ENCODE results near the gene S100A6. TPM values are rescaled to one million over a fixed set of nuclear protein-coding genes. Genes with fewer than 3 reads are reported as not detected.

S100A6 gene
- polyA plus RNA-seq, 2 of the 4 experiments (the other 2 are of a cell fraction), result 898 to 3,552 TPM

DNA sequence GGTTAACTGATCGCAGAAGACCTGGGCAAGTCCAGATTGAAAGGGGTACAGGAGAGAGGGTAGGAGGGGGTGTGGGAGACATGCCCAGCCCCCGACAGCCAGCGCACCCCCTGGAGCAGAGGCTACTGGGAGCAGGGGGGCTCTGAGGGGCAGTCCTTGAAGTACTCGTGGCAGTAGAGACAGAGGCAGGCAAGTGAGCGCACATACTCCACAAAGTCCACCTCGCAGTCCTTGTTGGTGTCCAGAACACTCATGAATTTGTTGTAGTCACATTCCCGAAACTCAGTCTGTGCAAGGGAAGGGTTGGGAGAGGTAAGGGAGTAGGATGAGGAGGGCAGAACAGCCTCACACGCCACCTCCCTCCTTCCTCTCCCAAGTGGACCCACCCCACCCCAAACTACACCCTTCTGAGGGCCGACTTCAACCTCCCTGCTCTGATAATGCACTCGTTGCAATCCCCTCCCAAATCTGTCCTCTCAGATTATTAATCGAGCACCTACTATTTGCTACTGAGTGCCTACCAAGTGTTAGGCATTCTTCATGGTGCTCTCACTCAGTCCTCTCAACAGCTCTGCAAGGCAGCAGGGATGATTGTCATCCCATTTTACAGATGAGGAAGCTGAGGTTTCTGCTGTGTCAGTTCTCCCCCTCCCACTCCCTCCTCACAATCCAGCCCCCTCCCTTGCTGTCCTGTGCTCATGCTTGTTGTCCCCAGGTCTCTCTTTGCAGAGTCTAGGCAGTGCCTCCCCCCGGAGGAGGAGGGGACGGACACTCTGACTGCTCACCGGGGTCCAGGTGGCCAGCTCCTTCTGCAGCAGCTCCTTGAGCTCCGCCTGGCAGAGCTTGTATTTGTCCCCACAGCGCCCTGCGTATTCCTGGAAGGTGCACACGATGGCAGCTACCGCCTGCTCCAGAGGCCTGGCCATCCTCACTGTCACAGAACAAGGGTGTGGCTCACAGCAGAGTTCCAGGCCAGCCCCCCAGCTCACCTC, 12.1 kb upstream of the S100A6 start:
- no peak overlapping the region for H3K4me3 ChIP-seq
- H3K27ac ChIP-seq, result peak overlapping the region; percentile 96 to 97
- ChIA-PET POLR2A (interaction anchor here (0.8 to 6.8 kb wide), 3 partner anchors 14 to 20 kb away, joined by 4 to 114 read pairs (median 9); partner anchors contain the start of genes S100A2 and S100A6), CTCF (interaction anchor here (0.6 to 16.2 kb wide), 6 partner anchors 14 to 195 kb away, joined by 3 to 141 read pairs (median 41); partner anchors contain the start of genes S100A2 and S100A6)
- peaks cover 84% of the 10 kb centered on the region for H3K4me1 ChIP-seq
- FAIRE-seq, result no peak
- H3K9me3 ChIP-seq, result no peaks in the 10 kb centered on the region
- ATAC-seq, result no peak
- 81% methylated on average over 18 of the region's 19 CpGs for WGBS (ENCODE audit: missing lambda C conversion rate)
- peak; percentile 35; the same call in 1 of the 2 replicates for TF ChIP-seq KDM1A (IDR thresholded peaks at IDR 0.05; ENCODE audit: low read depth)
- TF ChIP-seq, protein P1, sequence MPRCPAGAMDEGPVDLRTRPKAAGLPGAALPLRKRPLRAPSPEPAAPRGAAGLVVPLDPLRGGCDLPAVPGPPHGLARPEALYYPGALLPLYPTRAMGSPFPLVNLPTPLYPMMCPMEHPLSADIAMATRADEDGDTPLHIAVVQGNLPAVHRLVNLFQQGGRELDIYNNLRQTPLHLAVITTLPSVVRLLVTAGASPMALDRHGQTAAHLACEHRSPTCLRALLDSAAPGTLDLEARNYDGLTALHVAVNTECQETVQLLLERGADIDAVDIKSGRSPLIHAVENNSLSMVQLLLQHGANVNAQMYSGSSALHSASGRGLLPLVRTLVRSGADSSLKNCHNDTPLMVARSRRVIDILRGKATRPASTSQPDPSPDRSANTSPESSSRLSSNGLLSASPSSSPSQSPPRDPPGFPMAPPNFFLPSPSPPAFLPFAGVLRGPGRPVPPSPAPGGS (IDR thresholded peaks at IDR 0.05), result no peak
- H3K4me2 ChIP-seq, result peak overlapping the region; percentile 99
- DNase-seq (ENCODE audit: low read depth in 1 of 2, low spot score in 1 of 2), result no peak

DNA sequence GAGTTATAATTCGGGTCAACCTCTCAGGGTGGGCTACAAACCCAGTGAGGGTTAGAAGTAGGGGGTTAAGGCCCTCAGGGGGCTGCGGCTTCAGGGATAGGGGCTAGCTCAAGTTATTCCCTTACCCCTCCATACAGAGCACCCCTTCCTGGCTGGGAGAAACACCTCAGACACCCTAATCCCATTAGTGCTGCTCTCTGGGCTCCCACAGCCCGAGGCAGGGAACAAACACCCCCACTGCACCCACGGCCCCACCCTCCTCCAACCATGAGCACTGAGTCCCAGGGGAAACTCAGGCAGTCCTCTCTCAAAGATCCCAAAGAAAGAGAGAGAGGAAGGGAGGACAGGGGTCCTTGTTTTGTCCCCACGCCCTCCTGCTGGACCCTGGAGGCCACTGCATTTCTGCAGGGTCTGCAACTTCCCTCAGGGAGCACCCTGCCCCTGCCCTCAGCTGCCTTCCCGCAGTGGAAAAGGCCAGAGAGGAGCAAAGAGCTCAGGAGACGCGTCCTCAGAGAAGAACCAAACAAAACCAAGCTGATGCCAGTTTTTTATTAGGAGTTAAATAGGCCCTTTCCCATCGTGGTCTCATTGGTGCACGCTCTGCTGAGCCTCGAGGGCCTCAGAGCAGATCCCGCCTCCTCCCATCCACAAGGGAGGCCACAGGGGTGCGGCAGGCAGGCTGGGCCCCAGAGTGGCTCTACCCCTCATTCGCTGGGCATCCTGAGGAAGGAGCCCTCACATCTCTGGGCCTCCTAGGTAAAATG, 11.2 kb upstream of the S100A6 start:
- no peak overlapping the region for H3K4me3 ChIP-seq
- TF ChIP-seq, protein P2, sequence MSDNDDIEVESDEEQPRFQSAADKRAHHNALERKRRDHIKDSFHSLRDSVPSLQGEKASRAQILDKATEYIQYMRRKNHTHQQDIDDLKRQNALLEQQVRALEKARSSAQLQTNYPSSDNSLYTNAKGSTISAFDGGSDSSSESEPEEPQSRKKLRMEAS (IDR thresholded peaks at IDR 0.05), result peak; percentile 53; the same call in 1 of the 2 replicates
- TF ChIP-seq HDAC2 (IDR thresholded peaks at IDR 0.05) (no peak), CEBPB (IDR thresholded peaks at IDR 0.05) (no peak), MAFK (IDR thresholded peaks at IDR 0.05; ENCODE audit: partially characterized antibody) (peak; percentile 7), JUN (IDR thresholded peaks at IDR 0.05) (no peak)
- TF ChIP-seq, protein P1 (IDR thresholded peaks at IDR 0.05), result no peak
- TF ChIP-seq, protein P3, sequence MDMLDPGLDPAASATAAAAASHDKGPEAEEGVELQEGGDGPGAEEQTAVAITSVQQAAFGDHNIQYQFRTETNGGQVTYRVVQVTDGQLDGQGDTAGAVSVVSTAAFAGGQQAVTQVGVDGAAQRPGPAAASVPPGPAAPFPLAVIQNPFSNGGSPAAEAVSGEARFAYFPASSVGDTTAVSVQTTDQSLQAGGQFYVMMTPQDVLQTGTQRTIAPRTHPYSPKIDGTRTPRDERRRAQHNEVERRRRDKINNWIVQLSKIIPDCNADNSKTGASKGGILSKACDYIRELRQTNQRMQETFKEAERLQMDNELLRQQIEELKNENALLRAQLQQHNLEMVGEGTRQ (IDR thresholded peaks at IDR 0.05), result no peak

DNA sequence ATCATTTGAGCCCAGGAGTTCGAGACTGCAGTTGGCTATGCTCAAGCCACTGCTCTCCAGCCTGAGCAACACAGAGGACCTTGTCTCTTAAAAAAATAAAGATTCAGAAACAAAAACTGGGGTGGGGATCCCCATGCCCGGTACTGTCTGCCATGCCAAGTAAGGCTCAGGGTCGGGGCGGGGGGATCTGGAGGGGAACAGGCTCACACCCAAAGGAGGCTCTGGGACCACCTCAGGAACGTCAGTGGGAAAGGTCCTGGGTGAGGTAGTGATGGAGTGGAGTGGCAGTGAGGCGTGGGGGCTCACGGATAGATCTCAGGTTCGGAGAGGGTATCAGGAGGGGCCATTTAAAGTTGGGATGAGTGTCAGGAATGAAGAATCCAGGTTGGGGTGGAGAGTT, 10.6 kb upstream of the S100A6 start:
- Histone ChIP-seq H3K9me3 (no peaks in the 10 kb centered on the region), H3K4me2 (peak overlapping the region; percentile 99), H3K4me1 (peaks cover 91% of the 10 kb centered on the region), H3K4me3 (peak overlapping the region; percentile 62), H3K27ac (peak overlapping the region; percentile 96 to 97)
- TF ChIP-seq, protein P4, sequence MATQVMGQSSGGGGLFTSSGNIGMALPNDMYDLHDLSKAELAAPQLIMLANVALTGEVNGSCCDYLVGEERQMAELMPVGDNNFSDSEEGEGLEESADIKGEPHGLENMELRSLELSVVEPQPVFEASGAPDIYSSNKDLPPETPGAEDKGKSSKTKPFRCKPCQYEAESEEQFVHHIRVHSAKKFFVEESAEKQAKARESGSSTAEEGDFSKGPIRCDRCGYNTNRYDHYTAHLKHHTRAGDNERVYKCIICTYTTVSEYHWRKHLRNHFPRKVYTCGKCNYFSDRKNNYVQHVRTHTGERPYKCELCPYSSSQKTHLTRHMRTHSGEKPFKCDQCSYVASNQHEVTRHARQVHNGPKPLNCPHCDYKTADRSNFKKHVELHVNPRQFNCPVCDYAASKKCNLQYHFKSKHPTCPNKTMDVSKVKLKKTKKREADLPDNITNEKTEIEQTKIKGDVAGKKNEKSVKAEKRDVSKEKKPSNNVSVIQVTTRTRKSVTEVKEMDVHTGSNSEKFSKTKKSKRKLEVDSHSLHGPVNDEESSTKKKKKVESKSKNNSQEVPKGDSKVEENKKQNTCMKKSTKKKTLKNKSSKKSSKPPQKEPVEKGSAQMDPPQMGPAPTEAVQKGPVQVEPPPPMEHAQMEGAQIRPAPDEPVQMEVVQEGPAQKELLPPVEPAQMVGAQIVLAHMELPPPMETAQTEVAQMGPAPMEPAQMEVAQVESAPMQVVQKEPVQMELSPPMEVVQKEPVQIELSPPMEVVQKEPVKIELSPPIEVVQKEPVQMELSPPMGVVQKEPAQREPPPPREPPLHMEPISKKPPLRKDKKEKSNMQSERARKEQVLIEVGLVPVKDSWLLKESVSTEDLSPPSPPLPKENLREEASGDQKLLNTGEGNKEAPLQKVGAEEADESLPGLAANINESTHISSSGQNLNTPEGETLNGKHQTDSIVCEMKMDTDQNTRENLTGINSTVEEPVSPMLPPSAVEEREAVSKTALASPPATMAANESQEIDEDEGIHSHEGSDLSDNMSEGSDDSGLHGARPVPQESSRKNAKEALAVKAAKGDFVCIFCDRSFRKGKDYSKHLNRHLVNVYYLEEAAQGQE (IDR thresholded peaks at IDR 0.05), result no peak
- FAIRE-seq (no peak), DNase-seq (ENCODE audit: low read depth in 1 of 2, low spot score in 1 of 2) (no peak), ATAC-seq (no peak)
- WGBS (ENCODE audit: missing lambda C conversion rate), result 79% methylated on average over 7 of the region's 8 CpGs
- CTCF ChIA-PET, result interaction anchor here (1.0 to 16.2 kb wide), 6 partner anchors 9 to 35 kb away, joined by 3 to 141 read pairs (median 41); partner anchors contain the start of genes S100A2 and S100A6
- POLR2A ChIA-PET, result interaction anchor here (1.9 to 6.8 kb wide), 3 partner anchors 12 to 88 kb away, joined by 5 to 114 read pairs (median 10); partner anchors contain the start of genes CHTOP and S100A6

More for the DNA sequence above, 11.2 kb upstream of the S100A6 start:
- ChIA-PET CTCF (interaction anchor here (3.5 to 16.2 kb wide), 5 partner anchors 9 to 35 kb away, joined by 19 to 141 read pairs (median 57); partner anchors contain the start of genes S100A2 and S100A6), POLR2A (interaction anchor here (2.0 to 6.8 kb wide), 2 partner anchors 13 to 19 kb away, joined by 9 to 114 read pairs; partner anchors contain the start of genes S100A2 and S100A6)
- H3K4me1 ChIP-seq, result peaks cover 85% of the 10 kb centered on the region
- 58% methylated on average over 14 of the region's 14 CpGs for WGBS (ENCODE audit: missing lambda C conversion rate)
- H3K4me2 ChIP-seq, result peak overlapping the region; percentile 99
- H3K27ac ChIP-seq, result peak overlapping the region; percentile 96 to 97
- FAIRE-seq (no peak), ATAC-seq (no peak), DNase-seq (ENCODE audit: low read depth in 1 of 2, low spot score in 1 of 2) (no peak)
- H3K9me3 ChIP-seq, result no peaks in the 10 kb centered on the region

Measured in A549 (cell line).